Inflammatory macrophage treated with lipopolysaccharide for 4 hours (primary cell): ENCODE data around the gene KCNK10.
"Not testable (repeated sequence)": the region's sequence is repeated elsewhere in the genome, so short reads cannot be mapped to it uniquely, and the experiment has no call there.

Experiments used
- DNase-seq: peaks from one replicate; pipeline ENCODE4 v3.0.0-alpha.2; 2020

The KCNK10 gene

DNA sequence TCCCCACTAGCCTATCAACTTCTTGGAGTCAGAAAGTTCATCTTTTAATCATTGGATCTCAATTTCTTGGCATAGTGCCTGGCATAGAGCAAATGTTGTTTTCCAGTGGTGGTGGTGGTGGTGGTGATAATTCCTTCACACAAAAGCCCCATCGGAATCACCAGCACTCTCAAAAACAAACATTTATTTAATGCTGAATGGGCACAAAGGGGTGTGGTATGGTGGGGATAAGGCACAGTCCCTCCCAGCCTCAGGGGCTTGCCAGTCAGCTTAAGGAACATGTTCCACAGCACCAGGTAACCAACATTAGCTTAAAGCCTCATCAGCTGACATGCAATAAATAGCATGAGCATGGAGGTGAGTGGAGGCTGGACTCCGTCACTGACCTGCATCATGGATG, 56.6 kb downstream of the KCNK10 start:
- no peak for DNase-seq

DNA sequence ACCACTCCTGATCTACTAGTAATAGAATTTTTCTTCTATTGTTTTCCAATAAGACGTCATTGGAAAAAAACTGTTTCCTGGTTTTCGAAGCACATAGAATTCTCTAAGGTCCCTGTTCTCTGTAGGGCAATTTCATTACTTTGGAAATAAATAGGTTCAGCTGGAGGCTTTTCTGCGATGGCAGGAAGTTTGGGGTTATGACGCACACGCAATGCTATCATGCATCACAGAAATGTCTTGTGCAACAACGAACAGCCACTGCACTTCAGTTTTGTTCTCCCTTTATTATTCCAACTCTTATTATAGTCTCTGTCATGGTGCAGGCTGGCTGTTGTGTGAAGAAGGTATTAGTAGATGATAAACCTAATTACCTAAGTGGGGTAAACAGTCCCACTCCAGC, 59.0 kb downstream of the KCNK10 start:
- peak; percentile 23 for DNase-seq

DNA sequence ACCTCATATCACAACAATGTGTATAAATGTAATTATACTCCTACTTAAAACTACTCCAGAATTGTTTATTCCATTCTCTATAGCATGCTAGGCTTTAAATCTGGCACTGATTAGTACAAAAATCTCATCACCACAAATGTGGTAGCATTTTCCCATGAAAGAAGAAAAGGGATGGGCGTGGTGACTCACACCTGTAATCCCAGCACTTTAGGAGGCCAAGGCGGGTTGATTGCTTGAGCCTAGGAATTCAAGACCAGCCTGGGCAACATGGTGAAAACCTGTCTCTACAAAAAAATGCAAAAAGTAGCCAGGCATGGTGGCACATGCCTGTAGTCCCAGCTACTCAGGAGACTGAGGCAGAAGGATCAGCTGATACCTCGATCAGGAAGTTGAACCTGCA, 61.8 kb downstream of the KCNK10 start:
- not testable (repeated sequence) for DNase-seq

DNA sequence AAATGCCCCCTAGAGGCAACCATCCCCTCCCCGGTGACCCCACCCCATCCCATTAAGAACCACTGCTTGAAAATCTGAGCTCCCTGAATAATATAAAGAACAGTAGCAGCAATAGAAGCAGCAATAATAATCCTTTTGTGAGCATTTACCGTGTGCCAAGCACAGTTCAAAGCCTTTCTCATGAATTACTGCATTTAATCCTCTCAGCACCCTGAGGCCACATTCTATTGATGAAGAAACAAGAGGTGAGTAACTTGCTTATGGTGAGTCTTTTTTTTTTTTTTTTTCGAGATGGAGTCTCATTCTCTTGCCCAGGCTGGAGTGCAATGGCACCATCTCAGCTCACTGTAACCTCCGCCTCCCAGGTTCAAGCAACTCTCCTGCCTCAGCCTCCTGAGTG, 65.0 kb downstream of the KCNK10 start:
- no peak for DNase-seq

DNA sequence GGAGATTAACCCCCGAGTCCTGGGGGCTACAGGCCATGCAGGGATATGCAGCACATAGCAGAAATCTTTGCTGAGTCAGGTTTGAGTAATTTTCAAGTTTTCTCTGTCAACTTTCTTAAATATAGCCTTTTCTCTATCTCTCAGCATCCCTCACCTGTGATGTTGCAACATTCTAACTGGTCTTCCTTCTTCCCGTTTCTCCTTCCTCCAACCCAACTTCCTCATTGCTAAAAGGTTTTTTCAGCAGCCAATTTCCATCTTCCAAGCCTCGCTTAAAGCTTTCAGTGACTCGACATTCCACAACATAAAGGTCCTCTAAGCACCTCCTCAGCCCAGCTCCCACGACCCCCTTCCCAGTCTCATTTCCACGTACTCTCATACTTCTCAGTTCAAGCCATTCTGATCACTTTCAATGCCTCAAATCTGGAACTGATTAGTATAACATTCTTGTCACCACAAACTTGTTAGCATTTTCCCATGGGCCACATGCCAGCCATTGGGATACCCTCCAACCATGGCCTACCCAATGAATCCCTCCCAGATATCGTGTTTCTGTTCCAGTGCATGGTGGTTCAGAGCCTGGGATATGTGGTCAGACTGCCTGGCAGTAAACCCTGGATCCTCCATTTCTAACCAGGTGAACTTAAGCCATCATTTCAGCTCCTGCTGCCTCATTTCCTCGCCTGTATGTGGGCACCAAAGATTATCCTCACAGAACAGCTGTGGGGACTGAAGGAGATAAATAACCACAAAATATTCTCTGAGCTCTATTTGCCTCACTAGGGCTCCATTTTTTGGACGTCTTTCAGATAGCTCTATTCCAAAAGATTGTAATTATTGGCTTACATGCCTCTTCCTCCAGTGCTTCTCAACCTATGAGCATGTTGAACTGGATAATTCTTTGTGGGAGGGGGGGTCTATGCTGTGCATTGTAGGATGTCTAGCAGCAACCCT, 65.8 kb downstream of the KCNK10 start:
- DNase-seq, result no peak

DNA sequence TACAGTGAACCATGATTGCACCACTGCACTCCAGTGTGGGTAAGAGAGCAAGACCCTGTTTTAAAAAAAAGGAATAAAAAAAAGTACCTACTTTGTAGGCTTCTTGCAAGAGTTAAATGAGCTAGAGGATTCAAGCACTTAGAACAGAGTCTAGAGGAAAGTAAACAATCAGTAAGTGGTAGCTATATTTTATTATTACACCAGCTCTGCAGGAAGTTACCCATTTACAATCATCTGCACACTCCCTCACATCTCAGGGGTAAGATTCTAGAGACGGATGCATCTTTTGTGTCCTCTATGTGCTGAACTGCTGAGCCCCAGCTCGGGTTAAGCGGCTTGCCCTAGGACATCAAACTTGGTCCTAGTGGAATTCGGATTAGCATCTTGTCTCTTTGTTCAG, 67.3 kb downstream of the KCNK10 start:
- no peak for DNase-seq

DNA sequence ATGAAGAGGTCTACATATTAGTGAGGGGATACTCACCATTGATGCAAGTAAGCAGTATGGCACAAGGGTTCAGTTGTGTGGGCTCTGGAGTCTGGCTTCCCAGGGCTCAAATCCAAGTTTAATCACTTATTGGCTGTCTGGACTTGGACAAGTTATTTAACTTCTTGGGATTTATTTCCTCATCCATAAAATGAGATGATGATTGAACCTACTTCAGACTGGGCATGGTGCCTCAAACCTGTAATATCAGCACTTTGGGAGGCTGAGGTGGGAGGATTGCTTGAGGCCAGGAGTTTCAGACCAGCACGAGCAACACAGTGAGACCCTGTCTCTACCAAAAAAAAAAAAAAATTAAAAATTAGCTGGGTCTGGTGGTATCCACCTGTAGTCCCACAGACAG, 67.9 kb downstream of the KCNK10 start:
- no peak for DNase-seq

DNA sequence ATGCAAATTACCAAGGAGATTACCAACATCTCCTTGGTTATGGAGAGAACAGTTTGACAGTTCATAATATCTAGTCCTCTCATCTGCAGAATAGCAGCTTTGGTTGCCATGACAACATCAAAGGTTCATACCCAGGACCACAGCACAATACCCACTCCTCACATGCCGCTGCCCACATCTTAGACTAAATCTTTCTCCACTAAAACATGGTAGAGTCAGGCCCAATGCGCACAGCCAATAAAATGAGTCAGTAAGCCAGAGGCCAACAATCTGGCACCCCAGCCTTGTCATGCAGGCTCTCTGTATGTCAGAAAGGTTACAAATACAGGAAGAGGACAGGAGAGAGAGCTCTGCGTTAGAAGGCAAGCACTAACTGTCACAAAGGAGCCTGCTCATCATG, 70.6 kb downstream of the KCNK10 start:
- DNase-seq, result no peak

DNA sequence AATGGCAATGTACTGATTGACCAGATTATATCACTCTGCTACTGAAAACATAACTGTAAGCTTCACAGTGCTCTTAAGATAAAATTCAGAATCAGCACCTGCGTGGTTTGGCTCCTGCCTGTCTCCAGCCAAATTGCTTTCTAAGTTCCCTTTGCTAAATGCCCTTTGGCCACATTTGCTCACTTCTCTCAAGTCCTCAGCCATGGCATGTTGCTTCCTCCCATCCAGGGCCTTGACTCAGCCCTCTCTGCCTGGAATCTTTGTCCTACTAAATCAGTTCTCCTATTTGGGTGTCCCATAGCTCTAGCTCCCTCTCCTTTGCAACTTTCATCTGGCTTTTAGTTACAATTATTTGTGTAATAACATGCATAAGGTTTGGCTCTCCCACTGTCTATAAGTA, 71.4 kb downstream of the KCNK10 start:
- no peak for DNase-seq

DNA sequence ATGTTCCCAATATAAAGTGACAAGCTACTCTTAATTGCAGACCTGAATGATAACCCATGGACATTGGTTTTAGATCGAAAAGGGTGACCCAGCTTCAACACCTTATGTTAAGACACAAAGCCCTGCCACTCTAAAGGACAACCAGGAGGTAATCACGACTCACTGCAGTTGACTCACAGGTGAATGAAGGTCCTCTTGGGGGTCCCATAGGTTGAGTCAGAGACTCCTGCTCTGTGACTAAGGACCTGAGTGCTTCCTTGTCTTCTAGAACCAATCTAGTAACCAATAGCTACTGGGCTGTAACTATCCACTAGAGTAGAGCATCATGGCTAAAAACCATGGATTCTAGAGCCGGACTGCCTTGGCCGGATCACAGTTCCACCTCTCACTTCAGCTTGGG, 73.8 kb downstream of the KCNK10 start:
- no peak for DNase-seq

DNA sequence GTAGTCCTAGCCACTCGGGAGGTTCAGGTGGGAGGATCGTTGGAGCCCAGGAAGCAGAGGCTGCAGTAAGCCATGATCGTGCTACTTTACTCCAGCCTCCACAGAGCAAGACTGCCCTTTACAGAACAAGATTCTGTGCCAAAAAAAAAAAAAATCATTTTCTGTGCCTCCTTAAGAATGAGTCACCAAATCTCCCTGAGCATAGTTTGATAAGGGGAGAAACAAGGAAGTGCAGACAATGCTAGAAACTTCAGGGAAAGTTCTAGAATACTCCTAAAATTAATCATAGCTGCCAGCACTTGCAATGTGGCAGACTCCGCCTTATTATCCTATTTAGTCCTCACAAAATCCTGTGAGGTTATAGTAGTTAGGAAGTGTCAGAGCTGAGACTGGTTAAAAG, 74.5 kb downstream of the KCNK10 start:
- no peak for DNase-seq

DNA sequence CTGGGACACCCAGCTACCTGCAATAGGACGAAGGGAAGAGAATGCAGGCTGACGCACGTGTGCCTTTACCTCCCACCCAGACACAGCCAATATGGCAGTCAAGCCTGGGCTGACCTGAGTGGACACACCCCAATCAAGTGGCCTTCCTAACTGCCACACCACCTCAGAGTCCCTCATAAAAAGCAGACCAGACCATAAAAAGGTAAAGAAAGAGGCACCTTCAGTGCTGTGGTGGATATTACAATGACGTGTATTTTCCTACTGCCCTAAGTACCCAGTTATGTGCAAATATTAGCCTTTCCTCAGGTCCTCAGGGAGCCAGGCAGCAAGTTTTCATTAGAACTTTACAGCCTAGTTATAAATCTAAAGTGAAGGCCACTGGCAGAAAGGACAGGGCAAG, 75.8 kb downstream of the KCNK10 start:
- DNase-seq, result no peak

DNA sequence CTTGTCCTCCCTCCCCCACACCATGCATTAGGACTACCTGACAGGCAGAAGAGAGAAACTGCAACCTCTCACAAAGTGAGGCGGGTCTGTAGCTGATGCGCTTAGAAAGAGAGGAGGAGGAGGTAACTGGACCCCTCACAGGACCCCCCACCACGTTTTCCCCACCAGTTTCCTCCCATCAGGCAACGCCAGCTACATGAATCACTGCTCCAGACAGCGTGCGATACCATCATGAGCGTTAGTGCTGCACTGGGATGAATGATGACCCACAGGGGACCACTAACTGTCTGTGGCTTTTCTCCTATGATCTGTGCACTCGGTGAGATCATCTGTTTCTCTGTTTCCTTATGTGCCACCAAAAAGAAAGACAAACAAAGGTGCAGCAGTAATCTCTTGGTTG, 77.7 kb downstream of the KCNK10 start:
- no peak for DNase-seq

DNA sequence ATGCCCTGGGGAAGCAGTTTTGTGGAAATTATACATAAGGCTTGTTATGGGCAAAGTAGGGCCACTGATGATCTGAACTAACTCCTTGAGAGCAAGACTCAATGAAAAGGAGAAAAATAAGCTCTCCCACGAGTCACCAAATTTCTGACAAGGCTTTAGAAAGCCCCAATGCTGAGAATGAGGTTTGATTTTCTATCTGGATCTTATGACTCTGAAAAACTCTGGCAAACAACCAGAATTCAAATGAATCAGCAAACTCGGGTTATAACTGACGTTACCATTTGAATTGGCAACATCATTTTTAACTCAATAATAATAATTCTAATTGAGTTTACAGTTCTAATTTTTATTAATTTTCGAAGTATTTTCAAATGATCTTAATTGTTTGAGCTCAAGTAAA, 79.1 kb downstream of the KCNK10 start:
- DNase-seq, result no peak

DNA sequence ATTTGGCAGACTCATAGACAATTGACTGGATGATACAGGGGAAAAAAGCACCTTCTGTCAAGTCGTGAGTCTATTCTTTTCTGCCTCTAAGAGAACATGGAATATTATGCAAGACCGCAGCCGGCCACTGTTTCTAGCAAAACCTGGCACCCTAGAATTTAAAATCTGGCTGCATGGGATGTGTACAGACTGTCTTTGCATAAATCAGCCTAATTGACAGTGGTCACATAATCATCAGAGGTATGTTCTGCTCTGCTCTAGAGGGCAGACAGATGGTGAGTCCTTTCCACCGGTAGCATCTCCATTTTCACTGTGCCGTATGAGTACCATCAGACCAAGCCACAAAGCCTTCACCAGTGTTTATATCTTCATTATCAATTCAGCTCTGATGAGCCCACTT, 80.6 kb downstream of the KCNK10 start:
- DNase-seq, result no peak

DNA sequence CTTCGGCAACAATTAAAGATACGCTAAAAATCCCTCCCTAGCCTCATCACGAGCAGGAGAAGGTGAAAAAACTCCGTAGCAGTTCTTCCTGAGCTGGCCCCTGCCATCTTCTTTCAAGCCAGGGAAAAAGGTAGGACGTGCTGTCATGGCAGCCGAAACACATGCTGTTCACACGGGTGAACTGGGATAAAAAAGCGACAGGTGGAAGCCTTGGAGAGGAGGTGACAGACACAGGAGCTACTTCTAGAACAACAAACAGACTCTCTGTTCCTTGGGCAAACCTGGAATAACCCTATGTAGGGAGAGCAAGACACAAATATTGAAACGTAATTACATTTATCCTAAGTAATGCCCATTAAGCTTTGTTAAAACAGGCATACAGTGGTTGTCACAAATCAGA, 81.3 kb downstream of the KCNK10 start:
- no peak for DNase-seq

DNA sequence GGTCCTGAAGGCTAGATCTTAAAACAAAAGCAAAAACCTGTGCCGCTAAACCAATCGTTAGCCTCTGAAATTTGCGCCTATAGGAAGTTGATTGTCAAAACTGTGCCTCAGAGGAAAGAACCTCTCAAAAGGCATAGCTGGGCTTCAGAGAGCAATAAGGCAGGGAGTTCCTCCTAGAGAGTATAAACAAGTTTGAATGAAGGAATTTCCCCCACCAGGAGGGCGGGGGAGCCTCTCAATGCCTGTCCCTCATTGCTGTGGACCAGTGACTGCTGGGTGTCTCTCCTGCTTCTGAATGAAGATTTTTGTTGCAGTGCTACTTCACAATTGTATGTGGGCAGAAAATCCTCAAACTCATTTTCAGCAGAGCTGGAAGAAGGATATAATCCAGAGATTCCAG, 88.6 kb downstream of the KCNK10 start:
- no peak for DNase-seq

DNA sequence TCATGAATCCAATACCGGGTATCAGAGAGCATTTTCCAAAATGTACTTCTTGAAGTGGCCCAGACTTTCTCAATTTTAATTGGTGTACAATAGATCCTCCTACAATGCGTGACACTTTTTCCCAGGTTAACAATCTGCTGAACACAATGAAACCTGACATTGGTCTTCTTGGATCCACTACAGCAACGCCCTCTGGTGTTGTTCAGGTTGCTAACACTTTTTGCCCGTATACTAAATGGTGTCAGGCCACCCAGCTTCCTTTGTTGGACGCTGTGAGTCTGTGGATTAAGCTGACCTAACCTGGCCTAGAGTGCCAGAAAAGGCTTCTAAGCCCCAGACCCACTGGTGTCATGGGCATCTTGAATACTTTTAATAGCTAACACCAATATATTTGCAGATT, 89.2 kb downstream of the KCNK10 start:
- peak; percentile 7 for DNase-seq

DNA sequence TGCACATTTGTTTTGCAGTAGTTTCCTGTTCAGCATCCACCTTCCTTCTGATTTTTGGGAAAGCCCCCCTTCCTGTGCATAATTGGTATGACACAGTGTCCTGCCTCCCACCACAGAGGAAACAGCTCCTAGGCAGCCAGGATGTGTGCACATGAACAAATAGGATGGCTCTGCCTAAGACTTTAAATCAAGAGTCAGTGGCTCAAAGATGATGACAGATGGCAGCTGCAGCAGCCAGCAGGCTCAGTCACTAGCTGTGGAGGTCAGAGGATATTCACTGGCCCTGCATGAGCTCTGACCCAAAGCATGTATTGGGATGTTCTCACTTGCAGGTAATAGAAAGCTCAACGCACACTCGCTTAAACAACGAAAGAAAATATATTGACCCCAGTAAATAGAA, 90.3 kb downstream of the KCNK10 start:
- no peak for DNase-seq

DNA sequence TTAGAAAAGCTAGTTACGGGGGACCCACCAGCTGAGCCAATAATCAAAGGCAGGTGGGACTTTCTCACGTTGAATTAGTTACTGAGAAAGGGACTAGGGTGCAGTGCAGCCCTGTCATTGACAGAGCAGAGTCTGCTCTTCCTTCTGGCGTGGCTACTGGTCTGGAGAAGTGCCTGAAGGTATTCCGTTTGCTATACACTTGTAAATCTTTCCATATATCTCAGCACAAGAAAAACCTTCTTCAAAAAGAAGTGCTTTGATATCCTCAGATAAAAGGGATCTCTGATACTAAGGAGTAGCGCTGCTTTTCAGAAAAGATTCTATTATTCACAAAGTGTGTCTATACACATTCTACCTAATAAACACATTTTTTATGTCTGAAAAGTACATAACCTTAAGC, 91.5 kb downstream of the KCNK10 start:
- no peak for DNase-seq

DNA sequence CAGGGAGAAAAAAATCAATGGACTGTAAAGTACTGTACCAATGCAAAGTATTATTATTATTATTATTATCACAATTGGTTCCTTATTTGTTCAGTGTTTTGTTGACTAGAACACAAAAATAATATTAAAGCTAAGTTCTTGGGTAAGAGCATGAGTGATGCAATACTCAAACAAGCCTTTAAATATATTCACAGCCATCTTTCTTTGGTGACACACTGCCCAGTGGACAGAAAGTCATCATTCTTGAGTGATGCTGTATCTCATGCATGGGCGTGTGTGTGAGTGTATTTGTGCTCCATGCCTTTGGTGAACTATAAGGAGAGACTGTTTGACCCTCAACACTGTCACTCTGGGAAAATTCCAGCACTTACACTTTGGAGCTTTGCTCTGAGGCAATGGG, 93.6 kb downstream of the KCNK10 start:
- DNase-seq, result peak; percentile 13

DNA sequence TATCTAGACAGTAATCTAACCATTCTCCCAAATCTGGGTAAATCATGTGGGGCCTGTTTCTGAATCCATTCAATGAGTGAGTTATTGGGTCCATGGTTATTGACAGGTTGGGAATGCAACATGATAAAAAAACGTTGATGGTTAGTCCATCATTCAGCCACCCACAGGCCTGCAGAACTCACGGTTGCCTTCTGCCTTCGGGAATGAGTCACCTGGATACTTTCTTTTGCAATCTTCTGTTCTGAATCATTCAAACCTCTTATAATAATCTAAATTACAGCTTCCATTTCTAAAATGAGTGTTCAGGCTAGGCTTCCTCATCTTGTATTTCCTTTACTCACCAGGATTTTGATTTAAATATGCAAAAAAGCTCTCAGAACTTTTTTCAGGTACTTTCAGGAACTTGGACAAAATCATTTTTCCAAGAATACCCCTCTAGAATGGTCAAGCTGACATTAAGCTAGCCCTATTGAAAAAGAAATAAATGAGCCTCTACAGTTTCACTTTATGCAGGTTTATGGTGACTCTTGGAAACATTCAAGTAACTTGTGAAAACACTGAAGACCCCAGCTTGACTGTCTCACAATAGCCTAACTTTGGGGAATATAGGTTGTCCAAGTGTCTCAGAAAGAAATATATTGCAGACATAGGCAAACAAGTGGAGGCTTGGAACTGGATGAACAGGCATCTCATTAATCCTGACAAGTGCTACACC, 94.4 kb downstream of the KCNK10 start:
- no peak for DNase-seq

DNA sequence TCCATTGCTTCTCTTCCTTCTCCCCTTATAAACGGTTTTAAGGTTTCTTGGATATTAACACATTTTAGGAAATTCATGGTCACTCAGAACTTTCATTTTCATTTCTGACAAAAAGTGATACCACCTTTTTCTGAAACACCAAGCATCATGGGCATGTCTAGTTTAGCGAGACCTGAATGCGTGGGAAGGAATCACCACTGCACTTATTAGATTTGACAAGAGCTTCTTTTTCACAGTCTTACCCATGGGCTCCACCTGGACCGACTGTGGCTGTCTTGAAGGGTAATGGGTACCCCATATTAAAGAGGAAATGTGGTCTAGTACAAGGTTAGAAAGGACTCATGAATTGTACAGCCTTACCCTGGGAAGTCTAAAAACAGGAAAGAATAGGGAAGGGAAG, 95.4 kb downstream of the KCNK10 start:
- no peak for DNase-seq

DNA sequence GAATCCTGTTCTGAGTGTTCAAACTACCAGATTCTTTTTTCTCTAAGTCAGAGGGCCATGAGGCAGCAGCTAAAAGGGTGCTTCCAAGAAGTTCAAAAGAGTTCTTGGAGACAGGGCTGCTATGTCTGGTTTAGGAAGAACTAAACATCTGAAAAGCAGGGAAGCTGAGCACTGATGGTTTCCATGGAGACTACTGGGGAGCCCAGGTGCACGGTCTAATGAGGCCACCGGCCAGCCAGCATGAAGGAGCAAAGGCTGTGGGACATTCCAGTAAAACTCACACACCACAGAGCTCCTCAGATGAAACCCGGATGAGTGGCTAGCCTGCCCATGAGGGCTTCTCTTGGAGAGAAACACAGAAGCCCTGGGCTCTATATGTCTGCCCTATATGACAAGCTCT, 97.3 kb downstream of the KCNK10 start:
- no peak for DNase-seq
